GM12878 (cell line): ENCODE results near the gene NR2F1. TPM values are rescaled to one million over a fixed set of nuclear protein-coding genes. Genes with fewer than 3 reads are reported as not detected.

Experiments used
- ATAC-seq: fragments of 200-7000 bp; cut with Tn5 transposase; 3 replicates; pipeline ENCODE4 v1.9.1; 2020; ENCODE audit warnings: mild to moderate bottlenecking, moderate library complexity
- BruUV-seq: library from RNA; stranded (reverse); fragments of 400-500 nt; replicated peaks from 2 replicates; lab custom pipeline; 2021; lab: Mats Ljungman, UMichigan
- CTCF ChIA-PET: fragments of 300-600 bp; sonication (Branson Sonifier 250); formaldehyde crosslinking; extraction: SDS; loops from one replicate; lab custom pipeline; 2021; ENCODE audit warnings: inconsistent platforms; lab: Yijun Ruan, JAX
- POLR2A ChIA-PET: fragments of 350-600 bp; formaldehyde crosslinking; extraction: SDS; loops from one replicate; lab custom pipeline; 2021; ENCODE audit warnings: inconsistent platforms; lab: Charles Lee
- RAD21 ChIA-PET: fragments of 300-600 bp; sonication (Branson Sonifier 250); formaldehyde crosslinking; loops from one replicate; lab custom pipeline; 2023; ENCODE audit warnings: antibody characterized with exemption; ENCODE audit not compliant: unreplicated experiment; lab: Charles Lee
- SMC1A ChIA-PET: fragments of 300-600 bp; sonication (Branson Sonifier 250); formaldehyde crosslinking; loops from one replicate; lab custom pipeline; 2023; ENCODE audit not compliant: unreplicated experiment, uncharacterized antibody; lab: Charles Lee
- DNase-seq: peaks from one replicate; pipeline ENCODE4 v3.0.0-alpha.2; 2011; ENCODE audit warnings: low read depth, low spot score
- FAIRE-seq: peaks from 3 replicates; lab custom pipeline; 2011; peaks lifted over from hg19 to GRCh38; lab: Jason Lieb, UNC
- H2AFZ ChIP-seq: 2 replicates; pipeline ENCODE4 v1.6.0; 2011; ENCODE audit warnings: low read depth, low read length, control low read depth; ENCODE audit not compliant: control insufficient read depth
- H3K27ac ChIP-seq: 2 replicates; pipeline ENCODE4 v1.5.1; 2011; ENCODE audit warnings: control low read depth; ENCODE audit not compliant: control insufficient read depth, insufficient read depth
- H3K27me3 ChIP-seq, 2 experiments: replicated peaks in 1 of 2; 2 replicates each; pipeline versions ENCODE4 v1.6.0 to v1.6.1; 2011; ENCODE audit warnings: low read length in 1 of 2; ENCODE audit not compliant: control insufficient read depth in 2 of 2, insufficient read depth in 2 of 2
- H3K36me3 ChIP-seq, 2 experiments: 2 replicates each; pipeline ENCODE4 v1.5.1; 2011; ENCODE audit warnings: low read length in 1 of 2; ENCODE audit not compliant: control insufficient read depth in 2 of 2, insufficient read depth in 2 of 2
- H3K4me1 ChIP-seq: 2 replicates; pipeline ENCODE4 v1.6.1; 2011; ENCODE audit warnings: mild to moderate bottlenecking, low read length, moderate library complexity, mixed read lengths; ENCODE audit not compliant: control insufficient read depth, insufficient read depth
- H3K4me2 ChIP-seq: 2 replicates; pipeline ENCODE4 v1.6.0; 2011; ENCODE audit warnings: control low read depth; ENCODE audit not compliant: control insufficient read depth, insufficient read depth
- H3K4me3 ChIP-seq: fragments of 200-600 bp; sonication (generic); 2 replicates; pipeline ENCODE4 v1.5.1; 2016
- H3K79me2 ChIP-seq: 2 replicates; pipeline ENCODE4 v1.6.0; 2011; ENCODE audit warnings: low read length; ENCODE audit not compliant: control insufficient read depth, insufficient read depth
- H3K9ac ChIP-seq: 2 replicates; pipeline ENCODE4 v1.8.0; 2011; ENCODE audit warnings: low read length, control low read depth, mixed read lengths; ENCODE audit not compliant: control insufficient read depth, insufficient read depth
- H3K9me3 ChIP-seq: replicated peaks from 3 replicates; pipeline ENCODE4 v1.5.1; 2011; ENCODE audit warnings: mild to moderate bottlenecking, low read length; ENCODE audit not compliant: control insufficient read depth, insufficient read depth
- H4K20me1 ChIP-seq: 2 replicates; pipeline ENCODE4 v1.6.0; 2011; ENCODE audit not compliant: control insufficient read depth, insufficient read depth
- CBFB ChIP-seq: IDR thresholded peaks from 2 replicates; pipeline ENCODE4 v1.6.1; 2016; ENCODE audit warnings: antibody characterized with exemption, low read depth
- HCFC1 ChIP-seq: fragments of 150-350 bp; IDR thresholded peaks from 2 replicates; pipeline ENCODE4 v1.6.1; 2014; ENCODE audit warnings: low read length
- KAT2A ChIP-seq: conservative IDR thresholded peaks from 2 replicates; pipeline ENCODE4 v1.6.1; 2011; ENCODE audit warnings: low read depth, low read length; ENCODE audit not compliant: control insufficient read depth
- NRF1 ChIP-seq: conservative IDR thresholded peaks from 2 replicates; pipeline ENCODE4 v1.6.1; 2011; ENCODE audit warnings: mild to moderate bottlenecking, low read depth, low read length, improper control_type of control experiment
- PAX5 ChIP-seq: IDR thresholded peaks from 2 replicates; pipeline ENCODE4 v1.6.1; 2011; ENCODE audit warnings: low read depth, low read length, borderline replicate concordance
- RUNX3 ChIP-seq: IDR thresholded peaks from 2 replicates; pipeline ENCODE4 v1.6.1; 2012; ENCODE audit warnings: low read length, inconsistent platforms
- SMC3 ChIP-seq: IDR thresholded peaks from 2 replicates; pipeline ENCODE4 v1.6.1; 2011; ENCODE audit warnings: low read length, improper control_type of control experiment, borderline replicate concordance
- ZNF217 ChIP-seq: fragments of 450-650 bp; IDR thresholded peaks from 2 replicates; pipeline ENCODE4 v1.6.1; 2017; ENCODE audit warnings: antibody characterized with exemption, mild to moderate bottlenecking
- ZNF24 ChIP-seq: fragments of 450-650 bp; IDR thresholded peaks from 2 replicates; pipeline ENCODE4 v1.6.1; 2017; ENCODE audit warnings: antibody characterized with exemption, mild to moderate bottlenecking
- ZZZ3 ChIP-seq: IDR thresholded peaks from 2 replicates; pipeline ENCODE4 v1.6.1; 2011; ENCODE audit warnings: low read depth; ENCODE audit not compliant: control insufficient read depth, insufficient read length
- WGBS: methylation state at CpG from one replicate; pipeline ENCODE4 v1.1.6; 2016; ENCODE audit warnings: low lambda C conversion rate; ENCODE audit not compliant: insufficient replicate concordance, insufficient coverage; ENCODE audit errors: missing lambda C conversion rate; 5-methylcytosine and 5-hydroxymethylcytosine counted together
- in situ Hi-C: fragments of 300-500 bp; cut with MboI; formaldehyde crosslinking; loops from 9 replicates; pipeline ENCODE4 v1.14.3; 2018; ENCODE audit warnings: mixed read lengths
- intact Hi-C: fragments of 100-400 bp; cut with micrococcal nuclease; formaldehyde crosslinking; loops from one replicate; pipeline ENCODE4 v1.14.2; 2022; ENCODE audit not compliant: unreplicated experiment
- polyA plus RNA-seq, 11 experiments: library from polyadenylated mRNA; depleted of rRNA in 4 of 11; unstranded in 6 of 11; stranded (reverse) in 5 of 11; fragments of >200 nt; fragmentation: Nextera tagmentation in 4 of 11; fragmentation: Illumina TruSeq in 1 of 11; extraction: Ambion mirVana in 4 of 11; extraction: Trizol in 1 of 11; gene quantifications; 1 replicate in 1 of 11; 2 replicates in 10 of 11; pipeline versions ENCODE4 v1.2.1 to v1.2.3, GENCODE V29; 2011 to 2016; ENCODE audit warnings: inconsistent platforms in 2 of 11, missing spikeins in 2 of 11, low read depth in 1 of 11
- total RNA-seq, 4 experiments: library from RNA; depleted of rRNA in 3 of 4; stranded (reverse); fragments of >200 nt in 3 of 4; fragmentation: Illumina TruSeq in 1 of 4; extraction: Trizol in 1 of 4; gene quantifications; 2 replicates each; pipeline versions ENCODE4 v1.2.1 to v1.2.3, GENCODE V29; 2013 to 2021
- TF ChIP-seq, protein P1 (sequence below): IDR thresholded peaks from 2 replicates; pipeline ENCODE4 v1.6.1; 2011; ENCODE audit warnings: borderline replicate concordance, low read depth, mild to moderate bottlenecking, moderate library complexity, mixed read lengths, low read length; ENCODE audit not compliant: insufficient read depth; ENCODE audit errors: extremely low read length

Gene NR2F1
- total and polyA plus RNA-seq, 10 of the 15 experiments (the other 5 are each of a cell fraction or from before 2014, with no cell fraction given): 0.04 to 0.79 (median 0.36) TPM; not detected in 7

GRCh38 chr5:93574491-93575305 is 8.3 kb upstream of the NR2F1 start:
- H3K9me3 ChIP-seq: no peaks in the 10 kb centered on the region; the same call in 1 of the 3 replicates
- CTCF ChIA-PET: interaction anchor here (0.8 to 1.9 kb wide), 3 partner anchors 12 to 228 kb away, joined by 3 to 6 read pairs (median 3); no protein-coding TSS in a partner anchor
- no peak for FAIRE-seq
- TF ChIP-seq NRF1 (no peak), HCFC1 (no peak), ZZZ3 (no peak), CBFB (no peak), ZNF24 (no peak), PAX5 (no peak), KAT2A (no peak), RUNX3 (no peak), ZNF217 (no peak), SMC3 (no peak)
- TF ChIP-seq, protein P1, sequence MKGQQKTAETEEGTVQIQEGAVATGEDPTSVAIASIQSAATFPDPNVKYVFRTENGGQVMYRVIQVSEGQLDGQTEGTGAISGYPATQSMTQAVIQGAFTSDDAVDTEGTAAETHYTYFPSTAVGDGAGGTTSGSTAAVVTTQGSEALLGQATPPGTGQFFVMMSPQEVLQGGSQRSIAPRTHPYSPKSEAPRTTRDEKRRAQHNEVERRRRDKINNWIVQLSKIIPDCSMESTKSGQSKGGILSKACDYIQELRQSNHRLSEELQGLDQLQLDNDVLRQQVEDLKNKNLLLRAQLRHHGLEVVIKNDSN: no peak
- TF ChIP-seq, all 136 proteins: peak for 0
- no peak for DNase-seq
- in situ Hi-C loops: loop anchor here (25.0 kb wide), 1 partner anchor 1113 kb away; no protein-coding TSS in a partner anchor
- H2AFZ ChIP-seq: no peak overlapping the region
- no peak overlapping the region for H3K9ac ChIP-seq
- no peak for ATAC-seq
- H3K4me1 ChIP-seq: no peaks in the 10 kb centered on the region
- ChIA-PET SMC1A (no interaction called here), POLR2A (interaction anchor here (1.0 kb wide), 1 partner anchor 11 kb away, joined by 10 read pairs; no protein-coding TSS in a partner anchor), RAD21 (interaction anchor here (0.6 kb wide), 1 partner anchor 11 kb away, joined by 7 read pairs; no protein-coding TSS in a partner anchor)
- peaks cover 21 to 42% of the 10 kb centered on the region in 2 experiments for H3K27me3 ChIP-seq
- intact Hi-C loops: no loop called here
- H4K20me1 ChIP-seq: no peaks in the 10 kb centered on the region
- WGBS: 2% methylated on average over 12 of the region's 12 CpGs
- H3K79me2 ChIP-seq: no peaks in the 10 kb centered on the region
- BruUV-seq: no TSS peak
- no peak overlapping the region for H3K4me2 ChIP-seq
- H3K4me3 ChIP-seq: no peak overlapping the region
- H3K27ac ChIP-seq: no peak overlapping the region
- no peaks in the 10 kb centered on the region for H3K36me3 ChIP-seq
